Transverse colon (tissue), 4 donors: Measurements from ENCODE around the gene KLF3. TPM values are rescaled to one million over a fixed set of nuclear protein-coding genes. Genes with fewer than 3 reads are reported as not detected.

Experiments used
- DNase-seq: peaks from one replicate; pipeline ENCODE4 v3.0.0-alpha.2; 2019
- H3K27ac ChIP-seq, 4 donors: fragments of 200-600 bp; sonication (generic); 2 replicates each; pipeline ENCODE4 v1.5.1; 2016 to 2018; ENCODE audit warnings: inconsistent platforms in 4 of 4
- H3K27me3 ChIP-seq: fragments of 200-600 bp; sonication (generic); 2 replicates; pipeline ENCODE4 v1.5.1; 2017; ENCODE audit warnings: inconsistent platforms
- H3K36me3 ChIP-seq, 4 donors: fragments of 200-600 bp; sonication (generic); 2 replicates each; pipeline ENCODE4 v1.5.1; 2017 to 2019; ENCODE audit warnings: inconsistent platforms in 4 of 4
- H3K4me1 ChIP-seq, 4 donors: fragments of 200-600 bp; sonication (generic); 2 replicates each; pipeline ENCODE4 v1.5.1; 2017 to 2020; ENCODE audit warnings: inconsistent platforms in 4 of 4
- H3K4me3 ChIP-seq, 4 donors: fragments of 200-600 bp; sonication (generic); 1 replicate in 1 of 4; 2 replicates in 3 of 4; pipeline versions ENCODE4 v1.5.1 to v1.6.1; 2017 to 2019; ENCODE audit warnings: inconsistent platforms in 4 of 4
- H3K9me3 ChIP-seq, 2 donors: fragments of 200-600 bp; sonication (generic); 2 replicates each; pipeline ENCODE4 v1.5.1; 2017 to 2019; ENCODE audit warnings: inconsistent platforms in 2 of 2
- CTCF ChIP-seq, 5 experiments: fragments of 200-600 bp in 3 of 5; fragments of 450-650 bp in 2 of 5; sonication (generic) in 3 of 5; IDR thresholded peaks; 1 replicate in 2 of 5; 2 replicates in 3 of 5; pipeline ENCODE4 v1.5.1; 2016 to 2017; ENCODE audit warnings: antibody characterized with exemption in 5 of 5, inconsistent platforms in 3 of 5, mild to moderate bottlenecking in 2 of 5, moderate library complexity in 1 of 5
- EP300 ChIP-seq: sonication (generic); formaldehyde crosslinking; IDR thresholded peaks from one replicate; pipeline ENCODE4 v1.6.1; 2017; ENCODE audit warnings: antibody characterized with exemption, low read depth
- POLR2A ChIP-seq: fragments of 450-650 bp; IDR thresholded peaks from one replicate; pipeline ENCODE4 v1.6.1; 2016; ENCODE audit warnings: antibody characterized with exemption, mild to moderate bottlenecking, moderate library complexity
- POLR2AphosphoS5 ChIP-seq, 3 donors: sonication (generic); formaldehyde crosslinking; IDR thresholded peaks; one replicate each; pipeline ENCODE4 v1.6.1; 2016; ENCODE audit warnings: antibody characterized with exemption in 3 of 3
- WGBS, 2 donors: methylation state at CpG; one replicate each; pipeline ENCODE4 v1.1.5; 2018; ENCODE audit warnings: low coverage in 1 of 2; 5-methylcytosine and 5-hydroxymethylcytosine counted together
- in situ Hi-C, 4 donors: fragments of 200-750 bp; cut with MboI; loops; one replicate each; pipeline versions ENCODE4 v1.15.0 to v1.15.1; 2017; ENCODE audit warnings: low sequenced_read_pairs in 3 of 4, low pct_ligation_motif_present in 1 of 4, low pct_unique_long_range_greater_than_20kb in 1 of 4
- intact Hi-C: fragments of 100-400 bp; cut with DNase I; formaldehyde crosslinking; loops from one replicate; pipeline ENCODE4 v1.15.1; 2023; ENCODE audit warnings: low total_unique reads
- total RNA-seq, 4 donors: library from RNA; depleted of rRNA; stranded (reverse); fragments of >200 nt; gene quantifications; one replicate each; pipeline ENCODE4 v1.1.0, GENCODE V29; 2016

The KLF3 gene
- total RNA-seq, 4 donors from 2014 or later = 111 to 174 (median 132) TPM

GRCh38 chr4:38668203-38668971 is 4.4 kb downstream of the KLF3 start:
- H3K9me3 ChIP-seq = no peaks in the 10 kb centered on the region
- no peak for DNase-seq
- TF ChIP-seq POLR2A (no peak), EP300 (no peak), CTCF (IDR thresholded peaks at IDR 0.05) (no peak), POLR2AphosphoS5 (IDR thresholded peaks at IDR 0.05) (no peak)
- H3K4me1 ChIP-seq = peaks cover 41 to 73% (median 62%) of the 10 kb centered on the region in 4 donors
- intact Hi-C loops (loop anchor here (10.0 kb wide), 1 partner anchor 74 kb away; no protein-coding TSS in a partner anchor), in situ Hi-C loops (no loop called here)
- WGBS, 2 donors = 11 to 34% methylated on average over 2 of the region's 2 CpGs
- no peaks in the 10 kb centered on the region for H3K36me3 ChIP-seq
- H3K27me3 ChIP-seq = no peaks in the 10 kb centered on the region
- peak overlapping the region in 2 of 4 donors; percentile 89 to 99 for H3K4me3 ChIP-seq
- H3K27ac ChIP-seq = peak overlapping the region; percentile 100

DNA sequence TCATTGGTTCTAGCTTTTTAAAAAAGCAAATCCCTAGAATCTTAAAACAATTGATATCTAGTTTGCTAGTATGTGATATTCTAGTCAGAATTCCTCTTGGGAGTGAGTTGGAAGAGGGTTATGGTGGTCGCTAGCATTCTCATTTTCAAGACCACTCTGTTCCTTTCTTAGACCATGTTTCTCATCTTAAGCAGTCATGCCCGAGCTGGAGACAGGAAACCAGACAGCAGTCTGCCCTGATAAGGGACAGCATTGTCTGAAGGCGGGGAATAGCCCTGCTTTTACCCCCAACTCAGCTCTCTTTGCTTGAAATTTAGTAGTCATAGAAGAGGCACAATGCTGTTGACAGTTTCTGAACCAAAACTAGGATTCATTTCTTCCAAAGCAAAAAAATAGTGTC is 5.2 kb downstream of the KLF3 start:
- intact Hi-C loops (loop anchor here (10.0 kb wide), 1 partner anchor 74 kb away; no protein-coding TSS in a partner anchor), in situ Hi-C loops (no loop called here)
- peak overlapping the region in 1 of 4 donors; percentile 89 for H3K4me3 ChIP-seq
- H3K27ac ChIP-seq = peak overlapping the region; percentile 100
- H3K4me1 ChIP-seq = peaks cover 50 to 82% (median 70%) of the 10 kb centered on the region in 4 donors
- no peaks in the 10 kb centered on the region for H3K36me3 ChIP-seq
- TF ChIP-seq POLR2A (no peak), POLR2AphosphoS5 (IDR thresholded peaks at IDR 0.05) (peak in 1 of 3 donors; percentile 49)
- no peaks in the 10 kb centered on the region for H3K9me3 ChIP-seq
- no peak for DNase-seq
- H3K27me3 ChIP-seq = no peaks in the 10 kb centered on the region
- 42 to 45% methylated on average over 2 to 3 of the region's 3 CpGs for WGBS, 2 donors

DNA sequence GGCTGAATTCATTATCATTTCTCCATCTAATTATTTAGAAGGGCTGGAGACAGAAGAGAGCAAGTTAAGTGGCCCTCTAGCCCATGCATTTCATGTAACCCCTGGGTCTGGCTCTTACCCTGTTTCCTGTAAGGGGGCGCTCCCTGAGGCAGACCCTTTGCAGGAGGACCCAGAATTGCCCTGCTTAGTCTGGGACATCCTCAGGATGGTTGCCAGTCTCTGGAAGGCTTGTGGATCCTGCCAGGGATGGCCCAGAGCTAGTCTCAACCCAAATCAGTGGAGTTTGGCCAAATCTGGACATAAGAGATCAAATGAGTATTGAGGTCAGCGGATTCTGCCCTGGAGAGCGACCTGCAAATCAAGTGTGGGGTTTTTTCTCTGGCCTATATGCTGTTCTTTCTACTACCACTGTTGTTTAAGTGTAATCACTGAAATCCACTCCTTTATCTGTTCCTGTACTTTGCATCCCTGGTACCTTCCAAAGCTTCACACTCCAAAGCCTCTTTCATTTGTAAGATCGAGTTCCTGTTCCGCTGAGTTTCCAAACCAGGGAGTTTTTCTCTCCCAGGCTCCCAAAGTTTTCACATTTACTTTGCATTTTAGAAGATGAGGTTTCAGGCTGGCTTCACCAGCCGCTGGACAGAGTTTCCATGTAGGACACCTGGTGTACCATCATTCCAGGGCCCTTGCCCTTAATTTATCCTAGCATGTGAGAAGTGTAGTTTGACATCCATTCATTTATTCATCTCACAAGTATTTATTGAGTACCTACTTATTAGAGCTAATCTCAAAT is 6.3 kb downstream of the KLF3 start:
- Histone ChIP-seq H3K27me3 (no peaks in the 10 kb centered on the region), H3K4me1 (peaks cover 55 to 93% (median 81%) of the 10 kb centered on the region in 4 donors), H3K9me3 (no peaks in the 10 kb centered on the region), H3K4me3 (peak overlapping the region in 2 of 4 donors; percentile 2 to 13), H3K27ac (peak overlapping the region; percentile 100), H3K36me3 (no peaks in the 10 kb centered on the region)
- DNase-seq = no peak
- WGBS, 2 donors = 61% methylated on average over 6 of the region's 6 CpGs; no CpG with 5 or more reads in 1 of the 2 donors
- in situ Hi-C loops = loop anchor here (5.0 to 10.0 kb wide), 6 partner anchors 346 to 596 kb away; no protein-coding TSS in a partner anchor
- intact Hi-C loops = no loop called here
- TF ChIP-seq CTCF (IDR thresholded peaks at IDR 0.05) (no peak), POLR2A (no peak), POLR2AphosphoS5 (IDR thresholded peaks at IDR 0.05) (peak in 1 of 3 donors; percentile 16), EP300 (no peak)

- H3K4me1 ChIP-seq = peaks cover 61 to 96% (median 86%) of the 10 kb centered on the region in 4 donors
- no peak for TF ChIP-seq EP300
- peak in 2 of 3 donors; percentile 7 to 38 for TF ChIP-seq POLR2AphosphoS5 (IDR thresholded peaks at IDR 0.05)
- H3K27ac ChIP-seq = peak overlapping the region; percentile 100
- H3K36me3 ChIP-seq = no peaks in the 10 kb centered on the region
- H3K9me3 ChIP-seq = no peaks in the 10 kb centered on the region
- 31 to 42% methylated on average over 2 to 10 of the region's 10 CpGs for WGBS, 2 donors
- in situ Hi-C loops (loop anchor here (5.0 to 10.0 kb wide), 6 partner anchors 346 to 596 kb away; no protein-coding TSS in a partner anchor), intact Hi-C loops (no loop called here)
- peak; percentile 51 for DNase-seq
- H3K27me3 ChIP-seq = no peaks in the 10 kb centered on the region
- peak overlapping the region in 2 of 4 donors; percentile 2 to 13 for H3K4me3 ChIP-seq
Measured at GRCh38 chr4:38670939-38671591, 7.1 kb downstream of the KLF3 start.
